ENCODE data around the gene SKP1. TPM values are rescaled to one million over a fixed set of nuclear protein-coding genes. Genes with fewer than 3 reads are reported as not detected.

SKP1 gene
- polyA plus RNA-seq, 1 of the 3 experiments (the other 2 are of a cell fraction): 407 TPM

DNA sequence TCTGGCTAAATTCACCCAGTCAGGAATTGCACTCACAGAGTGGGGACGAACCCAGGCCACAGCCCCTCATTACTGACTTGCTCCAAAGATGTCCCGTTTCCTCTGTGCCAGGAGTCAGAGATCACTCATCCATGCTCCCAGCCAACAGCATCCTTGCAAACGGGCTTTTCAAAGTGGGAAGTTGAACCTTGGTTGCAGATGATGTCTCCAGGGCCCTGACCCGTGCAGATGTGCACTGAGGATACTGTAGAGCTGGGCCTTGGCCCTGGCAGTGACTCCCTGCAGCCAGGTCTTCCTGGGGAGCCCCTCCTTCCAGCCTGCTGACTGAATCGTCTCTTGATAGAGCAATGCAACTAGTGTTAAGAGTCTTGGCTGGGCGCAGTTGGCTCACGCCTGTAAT is 40.0 kb downstream of the SKP1 start:
- H3K36me3 ChIP-seq (replicated peaks in 1 of 2; ENCODE audit: control insufficient read depth in 1 of 2, insufficient read depth in 2 of 2, low read length in 1 of 2): peaks cover 0 to 55% of the 10 kb centered on the region in 2 experiments
- ChIA-PET CTCF (interaction anchor here (9.8 to 18.5 kb wide), 3 partner anchors 10 to 93 kb away, joined by 99 to 673 read pairs (median 152); no protein-coding TSS in a partner anchor), POLR2A (no interaction called here)
- no peaks in the 10 kb centered on the region for H3K27me3 ChIP-seq (ENCODE audit: insufficient read depth)
- no peak overlapping the region for H3K4me3 ChIP-seq (ENCODE audit: low read depth in 2 of 2, low read length in 1 of 2)
- H3K9me2 ChIP-seq: no peaks in the 10 kb centered on the region
- no peak overlapping the region; a peak in 1 of 4 replicates for H3K27ac ChIP-seq (ENCODE audit: low read depth in 2 of 2, low read length in 1 of 2)
- H3K4me1 ChIP-seq (ENCODE audit: control insufficient read depth in 1 of 2, insufficient read depth in 2 of 2, low read depth in 1 of 2, low read length in 1 of 2): peaks cover 11 to 40% of the 10 kb centered on the region in 2 experiments; a peak in 3 of 4 replicates
- H3K79me2 ChIP-seq (ENCODE audit: insufficient read depth): peaks cover 10% of the 10 kb centered on the region; the same call in 1 of the 2 replicates
- H4K20me1 ChIP-seq (ENCODE audit: insufficient read depth): peaks cover 25% of the 10 kb centered on the region
- no peak overlapping the region for H3K9ac ChIP-seq
- no peak overlapping the region for H3K4me2 ChIP-seq
- no peak overlapping the region for H2AFZ ChIP-seq (ENCODE audit: low read depth)
- no peaks in the 10 kb centered on the region for H3K9me3 ChIP-seq
- no peak for TF ChIP-seq ELF1 (IDR thresholded peaks at IDR 0.05)
- no peak for TF ChIP-seq TEAD4 (IDR thresholded peaks at IDR 0.05; ENCODE audit: borderline replicate concordance, insufficient read depth)
- no peak for TF ChIP-seq RAD21 (IDR thresholded peaks at IDR 0.05; ENCODE audit: low read length)
- no peak for TF ChIP-seq FOXM1 (IDR thresholded peaks at IDR 0.05; ENCODE audit: low read depth)
- TF ChIP-seq, protein P1, sequence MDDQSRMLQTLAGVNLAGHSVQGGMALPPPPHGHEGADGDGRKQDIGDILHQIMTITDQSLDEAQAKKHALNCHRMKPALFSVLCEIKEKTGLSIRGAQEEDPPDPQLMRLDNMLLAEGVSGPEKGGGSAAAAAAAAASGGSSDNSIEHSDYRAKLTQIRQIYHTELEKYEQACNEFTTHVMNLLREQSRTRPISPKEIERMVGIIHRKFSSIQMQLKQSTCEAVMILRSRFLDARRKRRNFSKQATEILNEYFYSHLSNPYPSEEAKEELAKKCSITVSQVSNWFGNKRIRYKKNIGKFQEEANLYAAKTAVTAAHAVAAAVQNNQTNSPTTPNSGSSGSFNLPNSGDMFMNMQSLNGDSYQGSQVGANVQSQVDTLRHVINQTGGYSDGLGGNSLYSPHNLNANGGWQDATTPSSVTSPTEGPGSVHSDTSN (IDR thresholded peaks at IDR 0.05): no peak
- TF ChIP-seq, protein P2, sequence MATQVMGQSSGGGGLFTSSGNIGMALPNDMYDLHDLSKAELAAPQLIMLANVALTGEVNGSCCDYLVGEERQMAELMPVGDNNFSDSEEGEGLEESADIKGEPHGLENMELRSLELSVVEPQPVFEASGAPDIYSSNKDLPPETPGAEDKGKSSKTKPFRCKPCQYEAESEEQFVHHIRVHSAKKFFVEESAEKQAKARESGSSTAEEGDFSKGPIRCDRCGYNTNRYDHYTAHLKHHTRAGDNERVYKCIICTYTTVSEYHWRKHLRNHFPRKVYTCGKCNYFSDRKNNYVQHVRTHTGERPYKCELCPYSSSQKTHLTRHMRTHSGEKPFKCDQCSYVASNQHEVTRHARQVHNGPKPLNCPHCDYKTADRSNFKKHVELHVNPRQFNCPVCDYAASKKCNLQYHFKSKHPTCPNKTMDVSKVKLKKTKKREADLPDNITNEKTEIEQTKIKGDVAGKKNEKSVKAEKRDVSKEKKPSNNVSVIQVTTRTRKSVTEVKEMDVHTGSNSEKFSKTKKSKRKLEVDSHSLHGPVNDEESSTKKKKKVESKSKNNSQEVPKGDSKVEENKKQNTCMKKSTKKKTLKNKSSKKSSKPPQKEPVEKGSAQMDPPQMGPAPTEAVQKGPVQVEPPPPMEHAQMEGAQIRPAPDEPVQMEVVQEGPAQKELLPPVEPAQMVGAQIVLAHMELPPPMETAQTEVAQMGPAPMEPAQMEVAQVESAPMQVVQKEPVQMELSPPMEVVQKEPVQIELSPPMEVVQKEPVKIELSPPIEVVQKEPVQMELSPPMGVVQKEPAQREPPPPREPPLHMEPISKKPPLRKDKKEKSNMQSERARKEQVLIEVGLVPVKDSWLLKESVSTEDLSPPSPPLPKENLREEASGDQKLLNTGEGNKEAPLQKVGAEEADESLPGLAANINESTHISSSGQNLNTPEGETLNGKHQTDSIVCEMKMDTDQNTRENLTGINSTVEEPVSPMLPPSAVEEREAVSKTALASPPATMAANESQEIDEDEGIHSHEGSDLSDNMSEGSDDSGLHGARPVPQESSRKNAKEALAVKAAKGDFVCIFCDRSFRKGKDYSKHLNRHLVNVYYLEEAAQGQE (IDR thresholded peaks at IDR 0.05; ENCODE audit: low read depth, low read length): no peak
- no peak for TF ChIP-seq GABPA (IDR thresholded peaks at IDR 0.05; ENCODE audit: low read depth)
- no peak for TF ChIP-seq SIN3A (IDR thresholded peaks at IDR 0.05; ENCODE audit: borderline replicate concordance, low read depth, low read length)
- no peak for TF ChIP-seq RXRA (IDR thresholded peaks at IDR 0.05; ENCODE audit: borderline replicate concordance, low read depth)
- TF ChIP-seq FOSL2 (IDR thresholded peaks at IDR 0.05; ENCODE audit: borderline replicate concordance, low read depth): no peak
- TF ChIP-seq NRF1 (IDR thresholded peaks at IDR 0.05; ENCODE audit: low read depth, low read length): no peak
- H3F3A ChIP-seq (replicated peaks; ENCODE audit: insufficient read depth): peaks cover 4% of the 10 kb centered on the region
- DNase-seq: no peak
- WGBS (ENCODE audit: low lambda C conversion rate): 98% methylated on average over 6 of the region's 7 CpGs

DNA sequence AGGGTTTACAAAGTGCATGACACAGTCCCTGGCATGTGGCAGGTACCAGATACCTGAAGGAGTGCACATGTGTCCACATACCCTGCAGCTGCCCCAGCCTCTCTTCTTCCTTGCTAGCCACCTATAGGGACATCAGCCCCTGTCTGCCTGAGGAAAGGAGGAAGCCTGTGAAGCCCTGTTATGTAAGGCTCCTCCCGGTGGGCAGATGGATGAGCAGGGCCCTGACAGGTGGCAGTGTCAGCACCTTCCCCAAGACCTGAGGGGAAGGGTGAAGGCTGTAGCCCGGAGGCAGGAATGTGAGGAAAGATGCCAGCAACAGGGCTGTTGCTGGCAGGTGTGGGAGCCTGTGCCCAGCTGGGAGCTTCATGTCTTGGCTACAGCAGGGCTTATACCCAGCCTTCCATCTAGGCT is 40.5 kb downstream of the SKP1 start:
- CTCF ChIA-PET: interaction anchor here (9.8 to 18.5 kb wide), 3 partner anchors 10 to 93 kb away, joined by 99 to 673 read pairs (median 152); no protein-coding TSS in a partner anchor
- H3K9me3 ChIP-seq: no peaks in the 10 kb centered on the region

More for the DNA sequence above, 40.5 kb downstream of the SKP1 start:
- Histone ChIP-seq H3K27ac (ENCODE audit: low read depth in 2 of 2, low read length in 1 of 2) (peak overlapping the region in 1 of 2 experiments; percentile 11; a peak in 1 of 4 replicates), H3K4me3 (ENCODE audit: low read depth in 2 of 2, low read length in 1 of 2) (no peak overlapping the region), H4K20me1 (ENCODE audit: insufficient read depth) (peaks cover 27% of the 10 kb centered on the region), H3K4me1 (ENCODE audit: control insufficient read depth in 1 of 2, insufficient read depth in 2 of 2, low read depth in 1 of 2, low read length in 1 of 2) (peaks cover 11 to 45% of the 10 kb centered on the region in 2 experiments; a peak in 3 of 4 replicates), H3F3A (replicated peaks; ENCODE audit: insufficient read depth) (peaks cover 2% of the 10 kb centered on the region), H3K9ac (no peak overlapping the region), H3K4me2 (no peak overlapping the region), H2AFZ (ENCODE audit: low read depth) (no peak overlapping the region), H3K9me2 (no peaks in the 10 kb centered on the region), H3K36me3 (replicated peaks in 1 of 2; ENCODE audit: control insufficient read depth in 1 of 2, insufficient read depth in 2 of 2, low read length in 1 of 2) (peaks cover 0 to 53% of the 10 kb centered on the region in 2 experiments), H3K79me2 (ENCODE audit: insufficient read depth) (peaks cover 10% of the 10 kb centered on the region; the same call in 1 of the 2 replicates), H3K27me3 (ENCODE audit: insufficient read depth) (no peaks in the 10 kb centered on the region)
- WGBS (ENCODE audit: low lambda C conversion rate): 83% methylated on average over 2 of the region's 2 CpGs
- TF ChIP-seq FOSL2 (IDR thresholded peaks at IDR 0.05; ENCODE audit: borderline replicate concordance, low read depth) (no peak), YY1 (IDR thresholded peaks at IDR 0.05; ENCODE audit: low read depth) (no peak)
- POLR2A ChIA-PET: no interaction called here
- DNase-seq: no peak
